Thoracic aorta (tissue), 2 donors: ENCODE measurements around the gene LPGAT1. TPM values are rescaled to one million over a fixed set of nuclear protein-coding genes. Genes with fewer than 3 reads are reported as not detected.

Experiments
- ATAC-seq: fragments of 150-250 bp; one replicate; pipeline ENCODE4 v1.8.0; 2017; ENCODE audit warnings: low read depth; ENCODE audit not compliant: insufficient number of reproducible peaks, low FRiP score
- DNase-seq: peaks from one replicate; pipeline ENCODE4 v3.0.0-alpha.2; 2020; ENCODE audit warnings: low spot score
- H3K27ac ChIP-seq, 2 donors: fragments of 200-600 bp; sonication (generic); 1 replicate in 1 of 2; 2 replicates in 1 of 2; pipeline ENCODE4 v1.5.1; 2016; ENCODE audit warnings: mild to moderate bottlenecking in 2 of 2, moderate library complexity in 2 of 2
- H3K27me3 ChIP-seq: fragments of 200-600 bp; sonication (generic); replicated peaks from 2 replicates; pipeline ENCODE4 v1.6.0; 2016; ENCODE audit warnings: mild to moderate bottlenecking; ENCODE audit not compliant: insufficient read depth
- H3K36me3 ChIP-seq: fragments of 200-600 bp; sonication (generic); one replicate; pipeline ENCODE4 v1.5.1; 2016
- H3K4me1 ChIP-seq, 2 donors: fragments of 200-600 bp; sonication (generic); 1 replicate in 1 of 2; 2 replicates in 1 of 2; pipeline versions ENCODE4 v1.5.1 to v1.6.0; 2016; ENCODE audit warnings: low read depth in 2 of 2, mild to moderate bottlenecking in 1 of 2; ENCODE audit not compliant: control insufficient read depth in 1 of 2
- H3K4me3 ChIP-seq: fragments of 200-600 bp; sonication (generic); 2 replicates; pipeline ENCODE4 v1.5.1; 2016; ENCODE audit warnings: mild to moderate bottlenecking
- H3K9me3 ChIP-seq: fragments of 200-600 bp; sonication (generic); 2 replicates; pipeline ENCODE4 v1.5.1; 2016
- total RNA-seq, 2 donors: library from RNA; depleted of rRNA; stranded (reverse); fragments of >200 nt; gene quantifications; one replicate each; pipeline versions ENCODE4 v1.1.0 to v1.2.3, GENCODE V29; 2016
- TF ChIP-seq, protein P1 (sequence below): fragments of 200-600 bp; sonication (generic); IDR thresholded peaks from one replicate; pipeline ENCODE4 v1.5.1; 2019; ENCODE audit warnings: antibody characterized with exemption

LPGAT1 gene
- total RNA-seq, 2 donors from 2014 or later, result 32.5 to 48.0 TPM

DNA sequence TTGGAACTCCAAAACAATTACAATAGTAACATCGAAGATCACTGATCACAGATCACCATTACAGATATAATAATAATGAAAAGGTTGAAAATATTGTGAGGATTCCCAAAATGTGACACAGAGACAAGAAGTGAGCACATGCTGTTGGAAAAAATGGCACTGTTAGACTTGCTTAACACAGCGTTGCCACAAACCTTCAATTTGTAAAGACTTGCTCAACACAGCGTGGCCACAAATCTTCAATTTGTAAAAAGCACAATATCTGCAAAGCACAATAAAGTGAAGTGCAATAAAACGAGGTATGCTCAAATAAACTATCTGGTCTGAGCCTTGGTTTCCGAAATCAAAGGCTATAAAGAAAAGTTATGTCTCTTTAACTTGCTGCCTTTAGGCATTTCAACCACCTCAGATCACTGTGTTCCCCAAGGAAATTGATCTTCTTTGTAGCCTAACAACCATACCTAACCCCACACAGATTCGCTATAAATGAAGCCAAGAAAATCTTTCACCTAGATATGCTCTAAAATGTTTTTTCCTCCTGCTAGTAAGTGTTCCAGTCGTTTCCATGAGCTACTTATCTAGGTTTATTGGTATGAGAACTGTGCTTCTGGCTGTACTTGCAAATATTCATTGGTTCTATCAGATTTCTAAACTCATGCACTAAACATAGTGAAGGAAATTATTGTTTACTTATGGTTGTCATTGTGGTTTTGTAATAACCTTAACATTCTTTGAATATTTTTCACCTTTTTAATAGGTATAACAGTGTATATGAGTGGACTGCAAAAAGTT lies 13.1 kb upstream of the LPGAT1 start:
- H3K9me3 ChIP-seq, result no peaks in the 10 kb centered on the region
- no peak overlapping the region for H3K4me3 ChIP-seq
- H3K27ac ChIP-seq, result no peak overlapping the region
- H3K36me3 ChIP-seq, result no peaks in the 10 kb centered on the region
- no peaks in the 10 kb centered on the region for H3K27me3 ChIP-seq
- TF ChIP-seq, protein P1, sequence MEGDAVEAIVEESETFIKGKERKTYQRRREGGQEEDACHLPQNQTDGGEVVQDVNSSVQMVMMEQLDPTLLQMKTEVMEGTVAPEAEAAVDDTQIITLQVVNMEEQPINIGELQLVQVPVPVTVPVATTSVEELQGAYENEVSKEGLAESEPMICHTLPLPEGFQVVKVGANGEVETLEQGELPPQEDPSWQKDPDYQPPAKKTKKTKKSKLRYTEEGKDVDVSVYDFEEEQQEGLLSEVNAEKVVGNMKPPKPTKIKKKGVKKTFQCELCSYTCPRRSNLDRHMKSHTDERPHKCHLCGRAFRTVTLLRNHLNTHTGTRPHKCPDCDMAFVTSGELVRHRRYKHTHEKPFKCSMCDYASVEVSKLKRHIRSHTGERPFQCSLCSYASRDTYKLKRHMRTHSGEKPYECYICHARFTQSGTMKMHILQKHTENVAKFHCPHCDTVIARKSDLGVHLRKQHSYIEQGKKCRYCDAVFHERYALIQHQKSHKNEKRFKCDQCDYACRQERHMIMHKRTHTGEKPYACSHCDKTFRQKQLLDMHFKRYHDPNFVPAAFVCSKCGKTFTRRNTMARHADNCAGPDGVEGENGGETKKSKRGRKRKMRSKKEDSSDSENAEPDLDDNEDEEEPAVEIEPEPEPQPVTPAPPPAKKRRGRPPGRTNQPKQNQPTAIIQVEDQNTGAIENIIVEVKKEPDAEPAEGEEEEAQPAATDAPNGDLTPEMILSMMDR, result no peak
- ATAC-seq, result no peak
- DNase-seq, result no peak
- H3K4me1 ChIP-seq, result no peaks in the 10 kb centered on the region

DNA sequence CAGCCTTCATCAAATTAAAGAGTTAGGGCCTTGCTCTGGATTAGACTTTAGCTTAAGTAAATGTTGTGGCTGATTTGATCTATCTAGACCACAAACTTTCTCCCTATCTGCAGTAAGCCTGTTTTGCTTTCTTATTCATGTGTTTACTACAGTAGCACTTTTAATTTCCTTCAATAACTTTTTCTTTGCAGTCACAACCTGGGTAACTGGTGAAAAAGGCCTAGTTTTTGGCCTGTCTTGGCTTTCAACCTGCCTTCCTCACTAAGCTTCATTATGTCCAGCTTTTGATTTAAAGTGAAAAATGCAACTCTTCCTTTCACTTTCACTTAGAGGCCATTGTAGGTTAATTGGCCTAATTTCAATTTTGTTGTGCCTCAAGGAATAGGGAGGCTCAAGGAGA lies 12.5 kb upstream of the LPGAT1 start:
- no peaks in the 10 kb centered on the region for H3K27me3 ChIP-seq
- no peak for ATAC-seq
- DNase-seq, result no peak
- no peaks in the 10 kb centered on the region for H3K9me3 ChIP-seq
- H3K4me3 ChIP-seq, result peak overlapping the region; percentile 14
- TF ChIP-seq, protein P1, result no peak
- no peaks in the 10 kb centered on the region for H3K4me1 ChIP-seq
- no peaks in the 10 kb centered on the region for H3K36me3 ChIP-seq
- no peak overlapping the region for H3K27ac ChIP-seq

DNA sequence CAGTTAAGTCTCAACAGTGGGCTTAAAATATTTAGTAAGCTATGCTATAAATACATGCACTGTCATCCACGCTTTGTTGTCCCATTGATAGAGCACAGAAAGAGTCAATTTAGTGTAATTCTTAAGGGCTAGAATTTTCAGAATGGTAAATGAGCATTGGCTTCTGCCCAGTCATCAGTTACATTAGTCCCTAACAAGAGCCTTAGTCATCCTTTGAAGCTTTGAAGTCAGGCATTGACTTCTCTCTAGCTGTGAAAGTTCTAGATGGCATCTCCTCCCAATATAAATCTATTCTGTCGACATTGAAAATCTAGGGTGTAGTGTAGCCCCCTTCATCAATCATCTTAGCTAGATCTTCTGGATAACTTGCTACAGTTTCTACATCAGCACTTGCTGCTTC lies 12.0 kb upstream of the LPGAT1 start:
- TF ChIP-seq, protein P1, result no peak
- DNase-seq, result no peak
- Histone ChIP-seq H3K9me3 (no peaks in the 10 kb centered on the region), H3K4me3 (no peak overlapping the region), H3K27me3 (no peaks in the 10 kb centered on the region), H3K4me1 (no peaks in the 10 kb centered on the region), H3K27ac (no peak overlapping the region), H3K36me3 (no peaks in the 10 kb centered on the region)
- ATAC-seq, result no peak

DNA sequence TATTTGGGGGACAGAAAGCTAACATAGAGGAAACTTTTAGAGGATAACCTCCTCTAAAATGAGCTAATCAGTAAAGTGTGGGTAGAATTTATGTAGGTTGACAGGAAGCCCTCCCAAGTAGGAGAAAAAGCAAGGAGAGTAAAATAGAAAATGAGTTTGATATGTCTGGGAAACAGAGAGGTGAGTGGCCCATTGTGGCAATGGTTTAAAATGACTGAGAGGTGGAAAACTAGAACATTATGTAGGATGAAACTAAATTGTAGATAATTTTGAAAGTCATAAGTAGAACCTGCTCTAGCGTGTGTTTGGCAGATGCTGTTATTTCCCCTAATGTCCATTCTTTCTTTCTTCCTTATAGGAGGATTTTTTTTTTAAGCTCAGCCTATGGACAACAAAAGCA lies 8.5 kb upstream of the LPGAT1 start:
- Histone ChIP-seq H3K27me3 (no peaks in the 10 kb centered on the region), H3K36me3 (no peaks in the 10 kb centered on the region), H3K27ac (no peak overlapping the region), H3K4me1 (no peaks in the 10 kb centered on the region), H3K9me3 (no peaks in the 10 kb centered on the region), H3K4me3 (no peak overlapping the region)
- TF ChIP-seq, protein P1, result no peak
- DNase-seq, result no peak
- ATAC-seq, result no peak

DNA sequence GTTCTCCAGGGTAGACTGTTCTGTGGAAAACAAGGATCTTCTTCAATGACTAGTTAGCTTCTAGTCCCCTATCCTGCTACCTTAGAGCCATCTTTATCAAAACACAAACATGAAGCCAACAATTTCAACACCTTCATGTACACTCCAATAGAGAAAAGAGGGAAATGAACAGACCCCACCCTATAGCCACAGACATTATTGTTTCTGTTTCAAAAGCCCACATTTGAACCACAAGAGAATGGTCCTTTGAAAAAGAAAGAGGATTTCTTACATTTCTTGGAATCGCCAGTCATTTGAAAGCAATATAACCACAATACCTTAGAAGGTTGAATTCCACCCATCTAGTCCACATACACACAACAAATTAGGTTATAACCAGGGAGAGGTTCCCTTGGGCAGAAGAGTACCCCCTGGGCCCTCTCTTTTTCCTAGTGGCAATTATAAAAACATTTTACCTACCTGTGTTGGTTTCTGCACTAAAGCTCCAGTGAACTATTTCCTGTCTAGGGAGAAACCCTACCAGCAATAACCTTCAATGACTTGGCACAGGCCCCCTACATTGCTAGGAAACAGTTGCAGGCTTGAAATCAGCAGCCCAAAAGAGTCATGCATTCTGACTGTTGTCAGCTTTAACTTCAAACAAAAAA lies 2.7 kb upstream of the LPGAT1 start:
- DNase-seq (no peak), ATAC-seq (no peak)
- no peak overlapping the region for H3K4me3 ChIP-seq
- H3K9me3 ChIP-seq, result no peaks in the 10 kb centered on the region
- H3K4me1 ChIP-seq, result peaks cover 5 to 10% of the 10 kb centered on the region in 2 donors
- H3K27me3 ChIP-seq, result no peaks in the 10 kb centered on the region
- TF ChIP-seq, protein P1, result no peak
- no peak overlapping the region for H3K27ac ChIP-seq
- H3K36me3 ChIP-seq, result no peaks in the 10 kb centered on the region
